ENCODE measurements around the gene HOXA7. TPM values are rescaled to one million over a fixed set of nuclear protein-coding genes. Genes with fewer than 3 reads are reported as not detected.

The HOXA7 gene
- total and polyA plus RNA-seq, 2 experiments from 2014 or later, result 6.6 to 15.8 TPM

- no peaks in the 10 kb centered on the region for H4K20me1 ChIP-seq (ENCODE audit: insufficient read depth)
- peaks cover 34% of the 10 kb centered on the region for H3K27me3 ChIP-seq (replicated peaks; ENCODE audit: insufficient read depth)
- no peaks in the 10 kb centered on the region for H3K4me1 ChIP-seq (ENCODE audit: insufficient read depth)
- in situ Hi-C loops (cut with MboI), result loop anchor here (10.0 kb wide), 3 partner anchors 381 to 721 kb away; no protein-coding TSS in a partner anchor
- H3K4me2 ChIP-seq (ENCODE audit: unreplicated experiment), result no peak overlapping the region
- no peak overlapping the region for H2AFZ ChIP-seq
- no peak overlapping the region for H3K27ac ChIP-seq
- 71 to 78% methylated on average over 10 of the region's 10 CpGs for WGBS, 2 experiments (ENCODE audit: low coverage in 1 of 2, low lambda C conversion rate in 2 of 2, missing lambda C conversion rate in 2 of 2)
- H3K9ac ChIP-seq, result no peak overlapping the region
- H3K9me3 ChIP-seq (ENCODE audit: low read depth), result no peaks in the 10 kb centered on the region
- H3K9me2 ChIP-seq (ENCODE audit: insufficient read depth), result no peaks in the 10 kb centered on the region
- peaks cover 5% of the 10 kb centered on the region; the same call in 1 of the 2 replicates for H3F3A ChIP-seq (ENCODE audit: insufficient read depth)
- DNase-seq, result no peak
- H3K4me3 ChIP-seq, result no peak overlapping the region
- no peak for TF ChIP-seq EZH2 (IDR thresholded peaks at IDR 0.05; ENCODE audit: insufficient read depth, poor library complexity, severe bottlenecking)
- TF ChIP-seq EZH2phosphoT487 (IDR thresholded peaks at IDR 0.05; ENCODE audit: insufficient read depth, low read depth), result no peak
- no peaks in the 10 kb centered on the region for H3K79me2 ChIP-seq (ENCODE audit: insufficient read depth)
- H3K36me3 ChIP-seq (ENCODE audit: low read depth), result no peaks in the 10 kb centered on the region
Observed at GRCh38 chr7:27203365-27203953, 47.0 kb upstream of the HOXA7 start.

DNA sequence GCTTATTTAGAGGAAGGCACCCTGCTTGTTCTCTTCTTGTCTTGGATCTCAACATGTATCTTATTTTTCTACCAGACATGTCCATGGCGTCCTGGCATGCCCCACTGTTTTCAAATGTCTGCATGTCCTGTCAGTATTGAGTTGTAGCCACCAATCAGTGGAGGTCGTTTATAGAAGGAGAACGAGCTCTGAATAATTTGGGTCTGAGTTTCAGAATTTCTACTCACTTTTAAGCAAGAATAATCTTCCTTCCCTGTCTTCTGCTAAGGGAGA, 46.3 kb upstream of the HOXA7 start:
- 95 to 98% methylated on average over 3 of the region's 3 CpGs for WGBS, 2 experiments (ENCODE audit: low coverage in 1 of 2, low lambda C conversion rate in 2 of 2, missing lambda C conversion rate in 2 of 2)
- Histone ChIP-seq H2AFZ (no peak overlapping the region), H3K4me1 (ENCODE audit: insufficient read depth) (no peaks in the 10 kb centered on the region), H3K9me2 (ENCODE audit: insufficient read depth) (no peaks in the 10 kb centered on the region), H3K4me3 (no peak overlapping the region), H3K27me3 (replicated peaks; ENCODE audit: insufficient read depth) (peaks cover 38% of the 10 kb centered on the region), H3K36me3 (ENCODE audit: low read depth) (no peaks in the 10 kb centered on the region), H4K20me1 (ENCODE audit: insufficient read depth) (no peaks in the 10 kb centered on the region), H3K9ac (no peak overlapping the region), H3K9me3 (ENCODE audit: low read depth) (no peaks in the 10 kb centered on the region), H3K27ac (no peak overlapping the region), H3F3A (ENCODE audit: insufficient read depth) (peaks cover 5% of the 10 kb centered on the region; the same call in 1 of the 2 replicates), H3K79me2 (ENCODE audit: insufficient read depth) (no peaks in the 10 kb centered on the region), H3K4me2 (ENCODE audit: unreplicated experiment) (no peak overlapping the region)
- in situ Hi-C loops (cut with MboI), result loop anchor here (10.0 kb wide), 3 partner anchors 382 to 722 kb away; no protein-coding TSS in a partner anchor
- no peak for DNase-seq
- TF ChIP-seq EZH2phosphoT487 (IDR thresholded peaks at IDR 0.05; ENCODE audit: insufficient read depth, low read depth) (no peak), EZH2 (IDR thresholded peaks at IDR 0.05; ENCODE audit: insufficient read depth, poor library complexity, severe bottlenecking) (no peak)

- 83 to 86% methylated on average over 30 of the region's 30 CpGs for WGBS, 2 experiments (ENCODE audit: low coverage in 1 of 2, low lambda C conversion rate in 2 of 2, missing lambda C conversion rate in 2 of 2)
- DNase-seq, result no peak
Observed at GRCh38 chr7:27202018-27202861, 45.8 kb upstream of the HOXA7 start.

GRCh38 chr7:27201580-27202017, 45.1 kb upstream of the HOXA7 start:
- Histone ChIP-seq H4K20me1 (ENCODE audit: insufficient read depth) (no peaks in the 10 kb centered on the region), H3F3A (ENCODE audit: insufficient read depth) (peaks cover 10% of the 10 kb centered on the region; the same call in 1 of the 2 replicates), H3K9me2 (ENCODE audit: insufficient read depth) (no peaks in the 10 kb centered on the region), H3K79me2 (ENCODE audit: insufficient read depth) (no peaks in the 10 kb centered on the region), H3K9ac (no peak overlapping the region), H3K27ac (no peak overlapping the region), H3K9me3 (ENCODE audit: low read depth) (no peaks in the 10 kb centered on the region), H3K4me1 (ENCODE audit: insufficient read depth) (no peaks in the 10 kb centered on the region), H3K4me3 (no peak overlapping the region), H3K4me2 (ENCODE audit: unreplicated experiment) (no peak overlapping the region), H2AFZ (no peak overlapping the region), H3K36me3 (ENCODE audit: low read depth) (no peaks in the 10 kb centered on the region), H3K27me3 (replicated peaks; ENCODE audit: insufficient read depth) (peaks cover 35% of the 10 kb centered on the region)
- in situ Hi-C loops (cut with MboI), result loop anchor here (10.0 kb wide), 3 partner anchors 383 to 723 kb away; no protein-coding TSS in a partner anchor
- DNase-seq, result no peak
- no peak for TF ChIP-seq EZH2 (IDR thresholded peaks at IDR 0.05; ENCODE audit: insufficient read depth, poor library complexity, severe bottlenecking)
- no peak for TF ChIP-seq EZH2phosphoT487 (IDR thresholded peaks at IDR 0.05; ENCODE audit: insufficient read depth, low read depth)
- WGBS, 2 experiments (ENCODE audit: low coverage in 1 of 2, low lambda C conversion rate in 2 of 2, missing lambda C conversion rate in 2 of 2), result 93 to 95% methylated on average over 4 of the region's 4 CpGs

More at GRCh38 chr7:27202018-27202861, 45.8 kb upstream of the HOXA7 start:
- no peak overlapping the region for H3K4me3 ChIP-seq
- no peak overlapping the region for H2AFZ ChIP-seq
- peaks cover 39% of the 10 kb centered on the region for H3K27me3 ChIP-seq (replicated peaks; ENCODE audit: insufficient read depth)
- H3K27ac ChIP-seq, result no peak overlapping the region
- no peak overlapping the region for H3K4me2 ChIP-seq (ENCODE audit: unreplicated experiment)
- no peaks in the 10 kb centered on the region for H3K79me2 ChIP-seq (ENCODE audit: insufficient read depth)
- TF ChIP-seq EZH2phosphoT487 (IDR thresholded peaks at IDR 0.05; ENCODE audit: insufficient read depth, low read depth) (no peak), EZH2 (IDR thresholded peaks at IDR 0.05; ENCODE audit: insufficient read depth, poor library complexity, severe bottlenecking) (no peak)
- no peak overlapping the region for H3K9ac ChIP-seq
- no peaks in the 10 kb centered on the region for H3K4me1 ChIP-seq (ENCODE audit: insufficient read depth)
- in situ Hi-C loops (cut with MboI), result loop anchor here (10.0 kb wide), 3 partner anchors 383 to 723 kb away; no protein-coding TSS in a partner anchor
- H3K9me2 ChIP-seq (ENCODE audit: insufficient read depth), result no peaks in the 10 kb centered on the region
- no peaks in the 10 kb centered on the region for H3K36me3 ChIP-seq (ENCODE audit: low read depth)
- peaks cover 6% of the 10 kb centered on the region; the same call in 1 of the 2 replicates for H3F3A ChIP-seq (ENCODE audit: insufficient read depth)
- no peaks in the 10 kb centered on the region for H3K9me3 ChIP-seq (ENCODE audit: low read depth)
- H4K20me1 ChIP-seq (ENCODE audit: insufficient read depth), result no peaks in the 10 kb centered on the region
